Psoas muscle (tissue), 8 donors: ENCODE measurements around the gene SYNPO2L. TPM values are rescaled to one million over a fixed set of nuclear protein-coding genes. Genes with fewer than 3 reads are reported as not detected.
"Not testable (repeated sequence)": the region's sequence is repeated elsewhere in the genome, so short reads cannot be mapped to it uniquely, and the experiment has no call there.

Experiments
- ATAC-seq, 4 donors: fragments of 200-7000 bp; cut with Tn5 transposase; one replicate each; pipeline ENCODE4 v1.9.1; 2020; ENCODE audit warnings: moderate library complexity in 3 of 4, mild to moderate bottlenecking in 2 of 4
- DNase-seq, 2 donors: peaks; one replicate each; pipeline ENCODE4 v3.0.0-alpha.2; 2020
- H3K27ac ChIP-seq: fragments of 200-600 bp; one replicate; pipeline ENCODE4 v1.8.0; 2022
- H3K27me3 ChIP-seq, 3 donors: fragments of 200-600 bp in 1 of 3; one replicate each; pipeline versions ENCODE4 v1.6.1 to v1.8.0; 2013 to 2022; ENCODE audit warnings: low read length in 2 of 3, mild to moderate bottlenecking in 2 of 3, moderate library complexity in 1 of 3; ENCODE audit not compliant: insufficient read depth in 3 of 3
- H3K36me3 ChIP-seq, 2 donors: fragments of 200-600 bp in 1 of 2; one replicate each; pipeline versions ENCODE4 v1.6.1 to v1.8.0; 2013 to 2022; ENCODE audit warnings: low read depth in 1 of 2, mild to moderate bottlenecking in 1 of 2, moderate library complexity in 1 of 2; ENCODE audit not compliant: insufficient read depth in 1 of 2
- H3K4me1 ChIP-seq: fragments of 200-600 bp; one replicate; pipeline ENCODE4 v1.8.0; 2022
- H3K4me3 ChIP-seq: fragments of 200-600 bp; one replicate; pipeline ENCODE4 v1.8.0; 2022; ENCODE audit warnings: mild to moderate bottlenecking
- H3K9me3 ChIP-seq: fragments of 200-600 bp; one replicate; pipeline ENCODE4 v1.8.0; 2022
- WGBS, 3 donors: extraction: QIAGEN DNeasy Blood & Tissue Kit; methylation state at CpG; one replicate each; pipeline versions ENCODE4 v1.1.6 to v1.1.7; 2013; 5-methylcytosine and 5-hydroxymethylcytosine counted together
- intact Hi-C, 2 donors: fragments of 100-400 bp; cut with DNase I; formaldehyde crosslinking; loops; one replicate each; pipeline versions ENCODE4 v1.11.0 to v1.14.2; 2022
- polyA plus RNA-seq, 3 donors: library from polyadenylated mRNA; stranded (reverse); fragments of 200-250 nt; gene quantifications; one replicate each; pipeline ENCODE4 v1.2.3, GENCODE V29; 2013
- total RNA-seq, 4 donors: library from RNA; stranded (reverse); fragmentation: NEBNext Ultra II Directional in 2 of 4; extraction: Animal tissue kit (Norgen Biotek cat#: 25700) in 2 of 4; gene quantifications; one replicate each; pipeline versions ENCODE4 v1.2.1 to v1.2.4, GENCODE V29; 2021 to 2023
- TF ChIP-seq, protein P1 (sequence below): fragments of 200-600 bp; IDR thresholded peaks from one replicate; pipeline ENCODE4 v1.8.0; 2022; ENCODE audit warnings: antibody characterized with exemption
- donor health status: healthy with polysubstance abuse.
- donor health status: DM: no; HTN: no; CAD: no; lungs with moderate emphysema.
- donor health status: Bipolar disorder and iron deficiency.
- donor health status: healthy.
- donor health status: DM: yes; HTN: yes; CAD: no.
- donor health status: DM: no; HTN: no; CAD: no.
- donor health status: DM: no; HTN: no; CAD: no.
- donor health status: DM: yes; HTN: yes; CAD: no.

SYNPO2L gene
- total and polyA plus RNA-seq, 7 donors = 8.8 to 289 (median 132) TPM

DNA sequence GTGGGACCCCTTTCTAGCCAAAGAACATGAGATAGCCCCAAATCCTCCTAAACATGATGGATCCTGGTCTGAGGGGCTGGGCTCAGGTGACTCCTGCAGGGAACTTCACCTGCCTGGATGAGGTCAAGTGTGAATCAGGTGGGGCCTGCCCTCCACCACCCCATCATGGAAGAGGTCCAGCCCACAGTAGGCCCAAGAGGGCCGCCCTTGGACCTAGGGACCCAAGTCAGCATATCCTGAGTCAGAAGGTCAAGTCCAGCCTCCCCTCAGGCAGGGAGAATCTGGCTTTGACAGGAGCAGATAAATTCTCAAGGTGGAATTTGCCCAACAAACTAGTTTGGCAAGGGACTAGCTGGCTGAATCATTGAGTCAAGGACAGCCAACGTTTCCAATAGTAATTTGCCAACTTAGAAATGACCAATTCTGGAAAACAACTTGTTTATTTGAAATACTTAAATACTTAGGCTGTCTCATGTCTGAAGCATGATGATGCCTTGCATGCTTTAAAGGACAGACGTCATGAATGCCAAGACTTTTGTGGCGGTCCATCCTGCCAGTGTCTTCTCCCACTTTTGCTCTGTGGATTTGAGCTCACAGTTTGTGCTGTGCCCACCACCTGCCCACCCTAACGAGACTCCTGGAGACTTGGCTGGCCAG lies 10.5 kb upstream of the SYNPO2L start:
- intact Hi-C loops = not testable (repeated sequence)

DNA sequence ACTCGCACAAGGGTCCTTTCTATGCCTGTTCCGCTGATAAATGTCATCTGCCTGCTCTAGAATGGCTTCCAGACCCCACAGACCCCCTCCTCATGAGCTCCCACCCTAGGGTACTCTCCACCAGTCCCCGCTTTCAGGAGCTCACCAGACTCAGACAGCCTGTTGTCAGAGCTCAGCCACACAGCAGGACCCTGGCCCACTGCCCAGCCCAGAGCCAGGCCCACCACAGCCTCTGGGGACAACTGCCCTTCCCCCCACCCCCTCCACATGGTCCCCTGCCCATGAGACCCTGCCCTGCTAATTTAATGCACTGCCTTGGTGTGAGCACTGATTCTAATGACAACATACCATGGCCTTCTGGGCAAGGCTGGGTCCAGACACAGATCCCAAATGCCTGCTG lies 9.8 kb upstream of the SYNPO2L start:
- H3K36me3 ChIP-seq, DNase-seq, H3K27me3 ChIP-seq, ATAC-seq, intact Hi-C loops, H3K9me3 ChIP-seq, H3K4me1 ChIP-seq, H3K4me3 ChIP-seq: not testable (repeated sequence)
- peak overlapping the region; percentile 4 for H3K27ac ChIP-seq
- 76 to 92% (median 91%) methylated on average over 3 of the region's 3 CpGs for WGBS, 3 donors

More for the DNA sequence above, 10.5 kb upstream of the SYNPO2L start:
- WGBS, 3 donors = 27 to 39% (median 33%) methylated on average over 4 of the region's 5 CpGs
- not testable (repeated sequence) for DNase-seq, H3K27me3 ChIP-seq, H3K27ac ChIP-seq, ATAC-seq, H3K4me3 ChIP-seq, H3K4me1 ChIP-seq, H3K9me3 ChIP-seq, H3K36me3 ChIP-seq

DNA sequence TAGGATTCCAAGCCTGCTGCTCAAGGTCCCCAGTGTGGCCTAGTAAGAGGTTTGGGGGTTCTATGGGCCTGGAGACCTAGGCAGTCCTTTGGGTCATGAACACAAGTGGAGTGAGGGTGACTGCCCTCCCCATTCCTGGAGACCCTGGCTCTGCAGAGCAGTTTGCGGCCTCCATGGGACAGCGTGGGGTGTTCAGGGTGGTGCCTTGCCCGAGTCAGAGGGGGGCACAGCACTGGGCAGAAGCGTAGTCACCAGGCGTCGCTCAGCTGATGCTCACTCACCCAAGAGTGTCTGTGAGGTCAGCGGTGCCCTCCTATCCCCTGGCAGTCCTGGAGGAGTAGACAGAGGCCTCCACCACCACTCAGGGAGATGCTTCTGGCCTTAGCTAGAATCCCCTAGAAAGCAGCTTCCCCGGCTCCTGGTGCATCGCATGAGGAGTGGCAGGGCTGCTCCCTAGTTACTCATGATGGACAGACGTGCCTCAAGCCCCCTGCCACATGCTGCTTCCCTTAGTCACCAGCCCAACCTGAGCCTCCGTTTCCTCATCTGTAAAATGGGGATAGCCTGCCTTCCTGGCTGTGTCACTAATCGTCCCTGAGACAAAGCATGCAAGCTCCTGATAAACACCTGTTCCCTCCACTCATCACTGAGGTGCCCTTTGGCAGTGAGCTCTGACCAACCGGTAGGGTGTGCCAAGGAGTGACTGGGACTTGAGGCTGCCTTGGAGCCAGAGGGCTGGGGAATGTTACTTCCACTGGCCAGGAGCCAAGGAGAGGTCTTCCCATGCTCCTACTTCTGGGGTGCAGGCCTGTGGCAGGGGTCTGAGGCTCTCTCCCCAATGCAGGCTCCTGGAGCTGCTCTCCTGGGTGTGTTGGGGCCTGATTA lies 8.6 kb upstream of the SYNPO2L start:
- 73 to 78% (median 75%) methylated on average over 12 to 13 of the region's 13 CpGs for WGBS, 3 donors

DNA sequence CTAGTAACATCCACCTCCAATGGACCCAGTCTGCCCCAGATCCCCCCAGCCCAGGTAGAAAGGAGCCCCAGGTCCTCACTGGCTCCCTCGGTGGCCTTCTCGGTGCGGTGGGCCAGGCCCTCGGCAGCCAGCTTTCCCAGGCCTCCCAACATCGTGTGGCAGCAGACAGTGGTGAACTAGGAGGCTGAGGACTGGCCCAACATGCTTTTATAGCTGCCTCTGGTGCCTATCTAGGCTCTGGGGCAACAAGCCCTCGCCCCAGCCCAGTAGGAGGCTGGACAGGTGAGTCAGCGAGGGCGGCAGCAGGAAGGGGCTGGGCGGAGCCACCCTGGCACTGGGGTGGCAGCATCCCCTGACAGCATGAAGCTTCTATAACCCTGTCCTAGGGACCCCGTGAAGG lies 7.8 kb upstream of the SYNPO2L start:
- H3K36me3 ChIP-seq, ATAC-seq, DNase-seq, H3K4me3 ChIP-seq, H3K27me3 ChIP-seq, H3K9me3 ChIP-seq, intact Hi-C loops: not testable (repeated sequence)
- Histone ChIP-seq H3K4me1 (peaks cover 20% of the 10 kb centered on the region), H3K27ac (peak overlapping the region; percentile 50)
- WGBS, 3 donors = 85 to 86% (median 85%) methylated on average over 10 of the region's 10 CpGs

More for the DNA sequence above, 8.6 kb upstream of the SYNPO2L start:
- intact Hi-C loops, H3K36me3 ChIP-seq, H3K27me3 ChIP-seq, H3K9me3 ChIP-seq, H3K4me3 ChIP-seq: not testable (repeated sequence)
- DNase-seq (peak; percentile 55 to 70), ATAC-seq (peak in 1 of 4 donors; percentile 48)
- peak overlapping the region; percentile 10 for H3K27ac ChIP-seq
- H3K4me1 ChIP-seq = peaks cover 17% of the 10 kb centered on the region

DNA sequence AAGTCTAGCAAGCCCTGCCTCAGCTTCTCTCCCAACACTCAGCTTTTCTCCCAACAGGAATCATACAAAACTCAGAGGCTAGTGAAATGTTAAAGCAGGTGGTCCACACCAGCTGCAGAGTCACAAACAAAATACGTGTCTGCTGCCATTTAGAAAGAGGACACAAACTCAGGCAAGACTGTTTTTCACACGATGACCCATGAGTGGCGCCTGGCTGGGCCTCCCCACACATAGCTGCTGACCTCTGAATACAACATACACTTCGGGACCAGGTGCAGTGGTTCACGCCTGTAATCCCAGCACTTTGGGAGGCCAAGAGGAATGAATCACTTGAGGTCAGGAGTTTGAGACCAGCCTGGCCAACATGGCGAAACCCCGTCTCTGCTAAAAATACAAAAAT lies 6.9 kb upstream of the SYNPO2L start:
- H3K9me3 ChIP-seq, DNase-seq, H3K4me3 ChIP-seq, H3K27me3 ChIP-seq, intact Hi-C loops, H3K36me3 ChIP-seq, ATAC-seq: not testable (repeated sequence)
- H3K4me1 ChIP-seq = peaks cover 20% of the 10 kb centered on the region
- WGBS, 3 donors = 53 to 69% (median 54%) methylated on average over 7 of the region's 7 CpGs
- H3K27ac ChIP-seq = peak overlapping the region; percentile 30

DNA sequence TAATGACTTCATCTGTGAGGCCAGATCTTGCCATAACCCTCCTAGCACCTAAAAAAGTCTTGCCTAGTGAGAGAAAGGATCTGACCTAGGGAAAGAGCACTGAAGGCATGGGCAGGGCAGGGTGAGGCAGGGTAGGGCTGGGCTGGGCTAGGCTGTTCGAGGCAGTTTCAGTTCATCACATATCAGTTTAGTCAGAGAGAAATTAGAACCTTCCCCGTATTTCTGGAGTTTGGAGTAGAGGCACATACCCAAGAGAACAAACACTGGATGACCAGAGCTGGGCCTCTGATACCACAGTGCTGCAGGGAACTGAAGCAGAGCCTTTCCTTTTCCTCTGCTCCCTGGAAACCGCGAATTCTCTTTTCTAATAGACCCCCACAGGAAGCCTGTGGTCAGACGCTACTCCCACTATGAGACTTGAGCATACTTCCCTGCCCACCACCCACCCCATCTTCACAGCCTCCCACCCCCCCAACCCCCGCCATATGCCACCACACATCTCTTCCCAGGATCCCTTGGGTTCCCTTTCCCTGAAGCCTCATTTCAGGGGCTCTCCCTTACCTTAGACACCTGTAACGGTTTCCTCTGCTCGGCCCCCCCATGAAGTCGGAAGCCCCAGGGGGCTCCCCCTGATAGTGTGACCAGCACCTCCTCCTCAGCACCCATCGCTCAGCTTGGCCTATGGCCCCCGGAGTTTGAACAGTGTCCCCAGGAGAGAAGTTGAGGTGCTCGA lies 406 bp downstream of the SYNPO2L start:
- Histone ChIP-seq H3K4me1 (peaks cover 40% of the 10 kb centered on the region), H3K27me3 (no peaks in the 10 kb centered on the region), H3K36me3 (peaks cover 0 to 19% of the 10 kb centered on the region in 2 donors), H3K9me3 (no peaks in the 10 kb centered on the region), H3K27ac (peak overlapping the region; percentile 98), H3K4me3 (peak overlapping the region; percentile 73)
- DNase-seq = no peak
- TF ChIP-seq, protein P1, sequence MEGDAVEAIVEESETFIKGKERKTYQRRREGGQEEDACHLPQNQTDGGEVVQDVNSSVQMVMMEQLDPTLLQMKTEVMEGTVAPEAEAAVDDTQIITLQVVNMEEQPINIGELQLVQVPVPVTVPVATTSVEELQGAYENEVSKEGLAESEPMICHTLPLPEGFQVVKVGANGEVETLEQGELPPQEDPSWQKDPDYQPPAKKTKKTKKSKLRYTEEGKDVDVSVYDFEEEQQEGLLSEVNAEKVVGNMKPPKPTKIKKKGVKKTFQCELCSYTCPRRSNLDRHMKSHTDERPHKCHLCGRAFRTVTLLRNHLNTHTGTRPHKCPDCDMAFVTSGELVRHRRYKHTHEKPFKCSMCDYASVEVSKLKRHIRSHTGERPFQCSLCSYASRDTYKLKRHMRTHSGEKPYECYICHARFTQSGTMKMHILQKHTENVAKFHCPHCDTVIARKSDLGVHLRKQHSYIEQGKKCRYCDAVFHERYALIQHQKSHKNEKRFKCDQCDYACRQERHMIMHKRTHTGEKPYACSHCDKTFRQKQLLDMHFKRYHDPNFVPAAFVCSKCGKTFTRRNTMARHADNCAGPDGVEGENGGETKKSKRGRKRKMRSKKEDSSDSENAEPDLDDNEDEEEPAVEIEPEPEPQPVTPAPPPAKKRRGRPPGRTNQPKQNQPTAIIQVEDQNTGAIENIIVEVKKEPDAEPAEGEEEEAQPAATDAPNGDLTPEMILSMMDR = no peak
- intact Hi-C loops = no loop called here
- peak in 2 of 4 donors; percentile 18 to 21 for ATAC-seq
- WGBS, 3 donors = 29 to 41% (median 31%) methylated on average over 12 of the region's 12 CpGs
